HG02588 (cell line): ENCODE measurements around the gene RGS19.
"Not testable (repeated sequence)": the region's sequence is repeated elsewhere in the genome, so short reads cannot be mapped to it uniquely, and the experiment has no call there.

Source experiments
- ATAC-seq: cut with Tn5 transposase; IDR thresholded peaks from one replicate; pipeline ENCODE4 v1.9.1; 2021; ENCODE audit warnings: mild to moderate bottlenecking, moderate library complexity; ENCODE audit not compliant: unreplicated experiment

RGS19 gene

DNA sequence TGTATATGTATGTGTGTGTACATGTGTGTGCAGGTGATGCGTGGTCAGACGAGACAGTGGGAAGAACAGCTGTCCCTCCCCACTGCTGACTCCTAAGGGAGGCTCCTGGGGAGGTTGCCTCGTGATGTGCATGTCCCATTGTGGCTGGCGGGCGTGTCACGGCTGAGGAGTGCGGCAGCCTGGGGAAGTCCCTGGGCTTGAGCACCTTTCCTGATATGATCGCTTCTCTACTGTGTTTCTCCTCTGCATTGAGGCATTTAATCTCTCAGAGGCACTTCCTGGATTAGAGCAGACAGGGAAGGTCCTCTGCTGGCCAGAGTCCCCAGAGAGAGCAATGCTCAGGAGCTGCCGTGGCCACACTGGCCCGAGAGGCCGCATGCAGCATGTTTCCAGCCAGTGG, 16.6 kb upstream of the RGS19 start:
- ATAC-seq: no peak

DNA sequence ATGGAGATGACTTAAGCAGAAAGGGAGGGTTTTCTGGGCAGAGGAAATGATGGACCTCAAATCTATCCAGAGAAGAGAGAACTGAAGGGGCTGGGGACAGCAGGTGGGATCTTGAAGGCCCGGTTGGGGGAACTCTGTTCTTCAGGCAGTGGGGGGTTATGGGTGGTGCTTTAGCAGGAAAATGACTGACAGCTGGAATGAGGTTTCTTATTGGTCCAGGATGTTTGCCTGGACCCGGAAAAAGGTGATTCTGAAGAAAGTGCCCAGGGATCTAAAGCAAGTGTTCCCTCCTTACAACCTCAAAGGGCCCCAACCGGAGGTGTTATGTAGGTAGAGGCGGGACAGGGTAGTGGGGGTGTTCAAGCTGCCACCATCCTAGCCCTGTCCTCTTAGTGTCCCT, 16.1 kb upstream of the RGS19 start:
- no peak for ATAC-seq

DNA sequence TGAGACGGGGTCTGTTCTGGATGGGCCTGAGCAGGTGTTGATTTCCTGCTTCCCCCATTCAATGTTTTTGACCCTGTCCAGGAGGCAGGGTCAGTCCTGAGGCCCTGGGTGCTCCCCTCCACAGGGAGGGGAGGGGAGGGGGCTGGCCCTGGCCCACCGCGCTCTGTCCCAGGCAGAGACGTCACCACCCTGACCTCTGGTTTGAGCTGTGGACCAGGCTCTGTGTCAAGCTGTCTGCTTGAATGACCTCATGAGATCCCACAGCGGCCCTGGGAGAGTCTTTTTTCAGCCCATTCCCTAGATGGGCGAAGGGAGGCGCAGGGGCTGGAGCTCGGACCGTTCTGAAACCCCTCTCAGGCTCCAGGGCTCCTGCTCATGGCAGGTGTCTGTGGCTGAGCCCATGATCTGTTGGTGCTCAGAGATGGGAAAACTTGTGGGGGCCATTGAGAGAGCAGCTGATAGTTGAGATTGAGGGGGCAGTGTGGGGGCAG, 13.7 kb upstream of the RGS19 start:
- no peak for ATAC-seq

DNA sequence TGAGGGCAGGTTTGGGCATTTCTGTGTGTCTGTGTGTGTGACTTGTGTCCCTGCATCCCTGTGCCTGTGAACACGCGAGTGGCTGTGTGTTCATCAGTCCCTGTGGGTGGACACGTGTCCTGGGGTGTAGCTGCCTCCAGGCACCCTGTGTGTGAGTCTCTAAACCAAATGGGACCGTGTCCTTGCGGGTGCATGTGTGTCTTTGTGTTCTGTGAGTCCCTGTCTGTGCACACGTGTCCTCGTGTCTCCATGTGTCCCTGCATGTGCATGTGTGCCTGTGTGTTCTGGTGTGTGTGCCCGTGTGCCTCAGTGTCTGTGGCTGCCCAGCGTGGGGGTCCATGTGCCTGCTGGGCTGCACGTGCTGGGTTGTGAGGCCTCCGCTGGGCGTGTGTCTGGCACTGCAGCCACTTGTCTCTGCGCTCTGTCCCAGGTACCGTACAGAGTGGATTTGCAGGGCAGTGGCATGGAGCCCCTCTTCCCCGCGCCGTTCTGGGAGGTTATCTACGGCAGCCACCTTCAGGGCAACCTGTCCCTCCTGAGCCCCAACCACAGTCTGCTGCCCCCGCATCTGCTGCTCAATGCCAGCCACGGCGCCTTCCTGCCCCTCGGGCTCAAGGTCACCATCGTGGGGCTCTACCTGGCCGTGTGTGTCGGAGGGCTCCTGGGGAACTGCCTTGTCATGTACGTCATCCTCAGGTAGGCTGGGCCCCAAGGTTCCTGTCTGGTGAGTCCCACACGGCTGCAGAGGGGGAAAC, 13.1 kb upstream of the RGS19 start:
- no peak for ATAC-seq

GRCh38 chr20:64091770-64092169, 12.5 kb upstream of the RGS19 start:
- no peak for ATAC-seq

GRCh38 chr20:64091340-64091739, 12.0 kb upstream of the RGS19 start:
- ATAC-seq: no peak

DNA sequence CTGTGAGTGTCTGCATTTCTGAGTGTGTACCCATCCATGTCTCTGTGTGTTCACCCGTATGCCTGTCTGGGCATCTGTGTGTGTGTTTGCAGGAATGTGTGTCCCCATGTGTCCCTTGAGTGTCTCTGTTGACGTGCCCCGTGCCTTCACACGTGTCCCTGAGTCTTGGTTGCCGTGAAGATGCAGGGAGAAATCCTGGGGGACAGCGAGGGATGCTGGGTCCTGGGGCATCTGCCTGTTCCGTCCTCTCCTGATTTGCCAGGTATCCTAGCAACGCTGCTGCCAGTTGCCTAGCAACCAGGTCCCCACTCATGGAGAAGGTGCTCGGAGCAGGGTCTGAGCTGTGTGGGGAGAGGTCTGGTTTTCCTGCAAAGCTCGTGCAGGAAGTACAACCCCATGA, 10.8 kb upstream of the RGS19 start:
- no peak for ATAC-seq

- ATAC-seq: not testable (repeated sequence)
Measured at GRCh38 chr20:64088586-64088985, 9.3 kb upstream of the RGS19 start.

- ATAC-seq: not testable (repeated sequence)
Measured at GRCh38 chr20:64087226-64087825, 8.0 kb upstream of the RGS19 start.

DNA sequence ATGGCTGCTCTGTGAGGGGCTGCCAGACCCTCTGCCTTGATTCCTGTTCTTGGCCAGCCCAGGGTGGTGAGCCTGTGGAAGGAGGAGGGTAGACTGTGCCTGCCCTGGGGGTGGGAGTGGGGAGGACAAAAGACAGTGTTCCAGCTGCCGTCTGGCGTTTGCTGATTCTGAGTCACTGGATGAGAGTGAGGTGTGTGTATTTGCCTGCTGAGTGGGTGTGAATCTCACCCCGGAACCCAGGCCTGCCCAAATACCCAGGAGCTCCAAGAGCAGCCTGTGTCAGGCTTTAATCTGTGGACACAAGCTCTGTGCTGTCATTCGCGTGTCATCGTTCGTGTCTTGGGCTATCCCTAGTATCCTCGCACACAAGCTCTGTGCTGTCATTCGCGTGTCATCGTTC, 7.5 kb upstream of the RGS19 start:
- ATAC-seq: no peak

DNA sequence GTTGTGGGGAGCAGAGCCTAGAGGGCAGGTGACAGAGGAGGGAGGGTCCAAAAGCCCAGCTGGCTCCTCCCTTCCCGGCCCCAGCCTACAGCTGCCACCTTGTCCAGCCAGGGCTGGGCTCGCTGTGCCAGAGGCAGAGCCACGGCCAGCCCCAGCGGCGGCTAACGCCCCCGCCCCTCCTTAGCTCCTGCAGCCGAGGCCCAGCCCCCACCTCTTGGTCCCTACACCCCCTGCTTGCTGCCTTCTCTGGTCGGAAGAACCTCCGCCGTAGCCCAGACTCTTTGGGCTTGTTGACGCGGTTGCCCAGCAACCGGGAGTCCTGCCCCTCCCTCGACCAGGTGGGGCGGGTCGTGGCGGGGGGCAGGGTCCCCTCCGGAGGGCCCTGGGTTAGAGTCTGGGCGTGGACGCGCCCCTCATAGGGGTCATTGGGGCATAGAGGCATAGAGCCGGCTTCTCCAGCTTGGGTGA, 5.4 kb upstream of the RGS19 start:
- no peak for ATAC-seq

- ATAC-seq: no peak
Measured at GRCh38 chr20:64083804-64084684, 4.7 kb upstream of the RGS19 start, which contains the start of gene LKAAEAR1. LKAAEAR1 (minus strand) TSS chr20:64084398; CDS start chr20:64084219, 179 bp downstream.

DNA sequence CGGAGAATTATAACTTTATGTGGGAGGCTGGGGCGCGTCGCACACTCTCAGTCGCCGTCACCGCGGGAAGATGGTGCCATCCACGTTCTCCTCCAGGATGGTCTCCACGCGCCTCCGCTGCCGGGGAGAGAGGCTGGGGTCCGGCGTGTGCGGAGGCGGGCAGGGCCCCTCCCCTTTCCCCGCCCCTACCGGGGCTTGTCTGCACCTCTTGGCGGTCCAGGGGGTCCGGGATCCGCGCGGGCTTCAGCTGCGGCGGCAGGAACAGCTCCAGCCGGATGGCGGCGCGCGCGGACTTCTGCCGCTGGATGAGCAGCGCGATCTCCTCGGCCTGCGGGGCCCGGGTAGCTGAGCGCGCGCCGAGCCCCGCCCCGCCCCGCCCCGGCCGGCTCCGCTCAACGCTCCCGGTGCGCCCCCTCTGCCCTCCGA, 4.1 kb upstream of the RGS19 start:
- ATAC-seq: no peak

GRCh38 chr20:64082820-64083377, 3.6 kb upstream of the RGS19 start:
- ATAC-seq: no peak

DNA sequence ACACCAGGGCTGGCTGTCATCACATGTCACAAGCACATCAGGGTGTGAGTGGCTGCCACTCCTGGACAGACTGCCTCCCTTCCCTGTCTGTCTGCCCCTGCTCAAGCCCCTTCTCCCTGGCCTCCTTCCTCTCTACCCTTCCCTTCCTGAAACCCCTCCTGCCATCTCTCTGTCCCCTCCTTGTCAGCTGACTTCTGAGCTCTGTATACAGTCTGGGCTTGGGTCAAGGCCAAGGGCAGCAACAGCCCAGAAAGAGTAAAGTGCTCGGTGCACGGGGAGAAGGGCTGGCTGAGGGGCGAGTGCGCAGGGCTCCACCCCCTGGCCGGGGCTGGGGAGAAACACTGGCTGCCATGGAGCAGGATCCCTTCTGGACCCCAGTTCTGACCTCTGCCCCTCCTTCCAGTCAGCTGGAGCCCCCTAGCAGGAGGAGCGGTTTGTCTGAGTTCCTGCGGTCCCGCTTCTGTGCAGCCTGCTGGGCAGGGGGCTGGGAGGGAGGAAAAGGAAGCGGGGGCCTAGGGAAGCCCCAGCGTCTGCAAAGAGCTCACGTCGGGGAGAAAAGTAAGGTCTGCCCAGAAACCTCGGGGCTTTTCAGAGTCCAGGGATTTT, 2.9 kb upstream of the RGS19 start:
- no peak for ATAC-seq

GRCh38 chr20:64081624-64081964, 2.3 kb upstream of the RGS19 start:
- no peak for ATAC-seq

- no peak for ATAC-seq
Measured at GRCh38 chr20:64080813-64081623, 1.7 kb upstream of the RGS19 start.

DNA sequence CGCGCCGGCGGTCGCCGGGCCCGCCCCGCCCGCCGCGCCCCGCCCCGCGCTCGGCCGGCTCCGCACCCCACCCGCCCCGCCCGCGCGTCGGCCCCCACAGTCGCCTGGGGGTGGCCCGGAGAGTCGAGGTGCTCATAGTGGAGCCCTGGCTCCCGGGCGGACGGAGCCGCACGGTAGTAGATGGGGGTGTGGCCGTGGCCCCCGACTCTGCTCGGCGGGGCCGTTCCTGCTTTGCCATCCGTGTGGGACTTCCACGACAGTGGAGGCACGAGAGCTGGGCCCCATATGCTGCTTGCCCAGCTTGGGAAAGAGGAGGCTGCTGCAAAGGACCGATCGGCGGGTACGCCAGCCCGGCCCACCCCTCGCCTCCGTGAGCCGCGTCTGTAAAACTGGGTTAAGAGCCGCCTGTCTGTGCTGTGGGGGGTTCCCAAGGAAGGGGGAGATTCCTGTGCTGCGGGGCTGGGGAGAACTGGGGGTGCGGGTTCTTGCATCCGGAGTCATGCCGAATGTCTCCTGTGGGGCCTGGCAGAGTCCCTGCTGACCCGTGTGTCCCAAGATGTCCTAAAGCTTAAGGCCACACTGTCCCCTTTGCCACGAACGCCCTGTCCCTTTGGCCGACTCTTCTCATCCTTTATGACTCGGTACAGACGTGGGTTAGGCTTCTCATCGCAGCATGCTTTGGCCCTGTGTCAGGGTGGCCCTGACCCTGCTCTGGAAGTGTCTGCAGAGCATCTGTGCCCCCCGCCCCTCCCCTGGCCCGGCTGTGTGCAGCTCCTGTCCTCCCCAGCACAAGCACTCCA, 895 bp upstream of the RGS19 start, which contains the start of gene OPRL1:
TSS of gene OPRL1 (plus strand) at position 70 of the 800 bp plus-strand sequence. CDS start 12,639 bp downstream, outside the sequence.
- no peak for ATAC-seq

DNA sequence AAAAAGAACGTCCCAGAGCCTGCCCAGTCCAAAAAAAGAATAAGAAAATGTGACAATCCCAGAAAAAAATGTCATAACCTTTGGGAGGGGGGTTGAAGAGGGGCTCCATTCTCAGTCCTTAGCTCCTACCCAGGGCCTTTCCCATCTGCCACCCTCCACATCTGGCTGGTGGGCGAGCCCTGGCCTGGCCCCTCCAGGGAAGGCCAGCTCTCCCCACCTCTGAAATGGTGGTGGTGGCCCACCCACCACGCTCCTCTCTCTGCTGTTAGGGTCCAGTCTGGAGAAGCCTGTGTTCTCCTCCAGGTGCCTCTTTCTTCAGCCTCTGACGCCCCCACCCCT, 415 bp downstream of the RGS19 start:
- no peak for ATAC-seq
